HepG2 (cell line): Measurements from ENCODE around the gene KDM5A. TPM values are rescaled to one million over a fixed set of nuclear protein-coding genes. Genes with fewer than 3 reads are reported as not detected.

Experiments
- BCL3 ChIP-seq: sonication (generic); formaldehyde crosslinking; IDR thresholded peaks from 2 replicates; pipeline ENCODE4 v1.5.1; 2020; ENCODE audit warnings: mild to moderate bottlenecking, missing genetic modification reagents, moderate library complexity
- ELF1 ChIP-seq: sonication (generic); formaldehyde crosslinking; IDR thresholded peaks from 2 replicates; pipeline ENCODE4 v1.4.0; 2020; ENCODE audit warnings: missing genetic modification reagents
- HDAC2 ChIP-seq: sonication (generic); formaldehyde crosslinking; IDR thresholded peaks from 2 replicates; pipeline ENCODE4 v1.4.0; 2020; ENCODE audit warnings: missing genetic modification reagents
- HNF4A ChIP-seq: sonication (generic); formaldehyde crosslinking; IDR thresholded peaks from 2 replicates; pipeline ENCODE4 v1.4.0; 2020; ENCODE audit warnings: missing genetic modification reagents
- NFKBIZ ChIP-seq: IDR thresholded peaks from 2 replicates; pipeline ENCODE4 v1.6.1; 2018; ENCODE audit warnings: missing genetic modification reagents, missing compliant biosample characterization
- POGK ChIP-seq: sonication (generic); formaldehyde crosslinking; conservative IDR thresholded peaks from 2 replicates; pipeline ENCODE4 v1.8.0; 2022; ENCODE audit warnings: mild to moderate bottlenecking, moderate library complexity, missing genetic modification reagents
- POLR2AphosphoS5 ChIP-seq: IDR thresholded peaks from 2 replicates; pipeline ENCODE4 v1.6.1; 2012; ENCODE audit warnings: low read depth, low read length
- RERE ChIP-seq: IDR thresholded peaks from 2 replicates; pipeline ENCODE4 v1.6.1; 2016; ENCODE audit warnings: low read depth, missing genetic modification reagents, missing compliant biosample characterization
- SMAD3 ChIP-seq: sonication (generic); formaldehyde crosslinking; IDR thresholded peaks from 2 replicates; pipeline ENCODE4 v1.4.0; 2020; ENCODE audit warnings: missing genetic modification reagents
- YEATS2 ChIP-seq: sonication (generic); formaldehyde crosslinking; IDR thresholded peaks from 2 replicates; pipeline ENCODE4 v1.4.0; 2020; ENCODE audit warnings: missing genetic modification reagents, borderline replicate concordance
- ZMAT5 ChIP-seq: sonication (generic); formaldehyde crosslinking; IDR thresholded peaks from 2 replicates; pipeline ENCODE4 v1.5.0; 2020; ENCODE audit warnings: mild to moderate bottlenecking, low read depth, missing genetic modification reagents, borderline replicate concordance
- ZNF292 ChIP-seq: sonication (generic); formaldehyde crosslinking; IDR thresholded peaks from 2 replicates; pipeline ENCODE4 v1.8.1; 2022; ENCODE audit warnings: mild to moderate bottlenecking, low read depth, missing genetic modification reagents, borderline replicate concordance
- ZNF3 ChIP-seq: IDR thresholded peaks from 2 replicates; pipeline ENCODE4 v1.7.0; 2017; ENCODE audit warnings: inconsistent platforms
- polyA plus RNA-seq, 8 experiments: library from polyadenylated mRNA; depleted of rRNA in 3 of 8; stranded (reverse) in 7 of 8; unstranded in 1 of 8; fragments of >200 nt; fragmentation: Illumina TruSeq in 4 of 8; extraction: Trizol in 4 of 8; gene quantifications; 2 replicates each; pipeline versions ENCODE4 v1.2.1 to v1.2.3, GENCODE V29; 2011 to 2016; ENCODE audit warnings: low read depth in 4 of 8, missing spikeins in 1 of 8, mixed read lengths in 1 of 8; ENCODE audit not compliant: insufficient read depth in 1 of 8
- total RNA-seq, 5 experiments: library from RNA; depleted of rRNA; stranded (reverse); fragments of >200 nt; fragmentation: Illumina TruSeq; extraction: Trizol; gene quantifications; 2 replicates each; pipeline ENCODE4 v1.2.3, GENCODE V29; 2016; ENCODE audit warnings: low read depth in 1 of 5
- TF ChIP-seq, protein P1 (sequence below): IDR thresholded peaks from 2 replicates; pipeline ENCODE4 v1.6.1; 2016; ENCODE audit warnings: mild to moderate bottlenecking
- TF ChIP-seq, protein P2 (sequence below): sonication (generic); formaldehyde crosslinking; IDR thresholded peaks from 2 replicates; pipeline ENCODE4 v1.5.0; 2020; ENCODE audit warnings: missing genetic modification reagents

The KDM5A gene
- total and polyA plus RNA-seq, 2 of the 13 experiments (the other 11 are each of a cell fraction or from before 2014, with no cell fraction given) = 12.0 to 29.2 TPM

- TF ChIP-seq HDAC2 (CRISPR knock-in tag) = 0 out of 2 replicates have a peak, but pooled peaks have one; percentile 67
- 0 out of 2 replicates have a peak, but pooled peaks have one; percentile 35 for TF ChIP-seq ZNF292
- no peak for TF ChIP-seq HNF4A (CRISPR knock-in tag)
- peak; percentile 26; the same call in 1 of the 2 replicates for TF ChIP-seq SMAD3 (CRISPR knock-in tag)
- no peak for TF ChIP-seq RERE (CRISPR knock-in tag)
- TF ChIP-seq NFKBIZ (CRISPR knock-in tag) = no peak; the same call in 1 of the 2 replicates
- TF ChIP-seq ZMAT5 = no peak
- TF ChIP-seq BCL3 (CRISPR knock-in tag) = peak; percentile 58; the same call in 1 of the 2 replicates
- peak; percentile 89 for TF ChIP-seq YEATS2 (CRISPR knock-in tag)
- TF ChIP-seq, protein P1, sequence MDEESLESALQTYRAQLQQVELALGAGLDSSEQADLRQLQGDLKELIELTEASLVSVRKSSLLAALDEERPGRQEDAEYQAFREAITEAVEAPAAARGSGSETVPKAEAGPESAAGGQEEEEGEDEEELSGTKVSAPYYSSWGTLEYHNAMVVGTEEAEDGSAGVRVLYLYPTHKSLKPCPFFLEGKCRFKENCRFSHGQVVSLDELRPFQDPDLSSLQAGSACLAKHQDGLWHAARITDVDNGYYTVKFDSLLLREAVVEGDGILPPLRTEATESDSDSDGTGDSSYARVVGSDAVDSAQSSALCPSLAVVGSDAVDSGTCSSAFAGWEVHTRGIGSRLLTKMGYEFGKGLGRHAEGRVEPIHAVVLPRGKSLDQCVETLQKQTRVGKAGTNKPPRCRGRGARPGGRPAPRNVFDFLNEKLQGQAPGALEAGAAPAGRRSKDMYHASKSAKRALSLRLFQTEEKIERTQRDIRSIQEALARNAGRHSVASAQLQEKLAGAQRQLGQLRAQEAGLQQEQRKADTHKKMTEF (CRISPR knock-in tag) = peak; percentile 74; the same call in 1 of the 2 replicates
- TF ChIP-seq POGK (CRISPR knock-in tag) = peak; percentile 66; the same call in 1 of the 2 replicates
- TF ChIP-seq POLR2AphosphoS5 = peak; percentile 84
- TF ChIP-seq, protein P2, sequence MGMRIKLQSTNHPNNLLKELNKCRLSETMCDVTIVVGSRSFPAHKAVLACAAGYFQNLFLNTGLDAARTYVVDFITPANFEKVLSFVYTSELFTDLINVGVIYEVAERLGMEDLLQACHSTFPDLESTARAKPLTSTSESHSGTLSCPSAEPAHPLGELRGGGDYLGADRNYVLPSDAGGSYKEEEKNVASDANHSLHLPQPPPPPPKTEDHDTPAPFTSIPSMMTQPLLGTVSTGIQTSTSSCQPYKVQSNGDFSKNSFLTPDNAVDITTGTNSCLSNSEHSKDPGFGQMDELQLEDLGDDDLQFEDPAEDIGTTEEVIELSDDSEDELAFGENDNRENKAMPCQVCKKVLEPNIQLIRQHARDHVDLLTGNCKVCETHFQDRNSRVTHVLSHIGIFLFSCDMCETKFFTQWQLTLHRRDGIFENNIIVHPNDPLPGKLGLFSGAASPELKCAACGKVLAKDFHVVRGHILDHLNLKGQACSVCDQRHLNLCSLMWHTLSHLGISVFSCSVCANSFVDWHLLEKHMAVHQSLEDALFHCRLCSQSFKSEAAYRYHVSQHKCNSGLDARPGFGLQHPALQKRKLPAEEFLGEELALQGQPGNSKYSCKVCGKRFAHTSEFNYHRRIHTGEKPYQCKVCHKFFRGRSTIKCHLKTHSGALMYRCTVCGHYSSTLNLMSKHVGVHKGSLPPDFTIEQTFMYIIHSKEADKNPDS = no peak
- 0 out of 2 replicates have a peak, but pooled peaks have one; percentile 31 for TF ChIP-seq ZNF3
- TF ChIP-seq ELF1 = peak; percentile 88
Observed at GRCh38 chr12:389142-390096, at the start of gene KDM5A (continued).
